RWPE2 (cell line): Measurements from ENCODE around the gene VANGL2.

Experiments
- ATAC-seq: fragments of 200-7000 bp; cut with Tn5 transposase; 3 replicates; pipeline ENCODE4 v1.9.1; 2021; ENCODE audit warnings: low read depth
- DNase-seq: peaks from one replicate; pipeline ENCODE4 v3.0.0-alpha.2; 2020; ENCODE audit warnings: low spot score
- H3K27ac ChIP-seq: fragments of 450-650 bp; 2 replicates; pipeline ENCODE4 v1.5.1; 2017; ENCODE audit warnings: mild to moderate bottlenecking; ENCODE audit not compliant: poor library complexity, severe bottlenecking
- H3K27me3 ChIP-seq: fragments of 250-450 bp; sonication (Bioruptor Pico); 2 replicates; pipeline ENCODE4 v1.5.1; 2021; ENCODE audit warnings: mild to moderate bottlenecking, moderate library complexity; ENCODE audit not compliant: insufficient read depth, poor library complexity, severe bottlenecking
- H3K36me3 ChIP-seq: fragments of 250-450 bp; sonication (Bioruptor Pico); 2 replicates; pipeline ENCODE4 v1.5.1; 2020; ENCODE audit warnings: low read depth, mild to moderate bottlenecking, moderate library complexity
- H3K4me1 ChIP-seq: fragments of 250-450 bp; sonication (Bioruptor Pico); 2 replicates; pipeline ENCODE4 v1.5.1; 2021; ENCODE audit warnings: mild to moderate bottlenecking, moderate library complexity; ENCODE audit not compliant: insufficient read depth, poor library complexity, severe bottlenecking
- H3K4me3 ChIP-seq: fragments of 250-450 bp; sonication (Bioruptor Pico); 2 replicates; pipeline ENCODE4 v1.5.1; 2021; ENCODE audit warnings: mild to moderate bottlenecking, moderate library complexity; ENCODE audit not compliant: severe bottlenecking
- H3K9me3 ChIP-seq: fragments of 250-450 bp; sonication (Bioruptor Pico); 2 replicates; pipeline ENCODE4 v1.5.1; 2021; ENCODE audit warnings: mild to moderate bottlenecking, moderate library complexity; ENCODE audit not compliant: severe bottlenecking
- TF ChIP-seq, protein P1 (sequence below): fragments of 450-650 bp; IDR thresholded peaks from one replicate; pipeline ENCODE4 v1.5.1; 2017; ENCODE audit warnings: mild to moderate bottlenecking, moderate library complexity; ENCODE audit not compliant: poor library complexity, severe bottlenecking

Gene VANGL2

GRCh38 chr1:160454371-160455152 lies 54.2 kb downstream of the VANGL2 start:
- DNase-seq, result no peak
- no peak for ATAC-seq
- H3K4me3 ChIP-seq, result no peak overlapping the region
- TF ChIP-seq, protein P1, sequence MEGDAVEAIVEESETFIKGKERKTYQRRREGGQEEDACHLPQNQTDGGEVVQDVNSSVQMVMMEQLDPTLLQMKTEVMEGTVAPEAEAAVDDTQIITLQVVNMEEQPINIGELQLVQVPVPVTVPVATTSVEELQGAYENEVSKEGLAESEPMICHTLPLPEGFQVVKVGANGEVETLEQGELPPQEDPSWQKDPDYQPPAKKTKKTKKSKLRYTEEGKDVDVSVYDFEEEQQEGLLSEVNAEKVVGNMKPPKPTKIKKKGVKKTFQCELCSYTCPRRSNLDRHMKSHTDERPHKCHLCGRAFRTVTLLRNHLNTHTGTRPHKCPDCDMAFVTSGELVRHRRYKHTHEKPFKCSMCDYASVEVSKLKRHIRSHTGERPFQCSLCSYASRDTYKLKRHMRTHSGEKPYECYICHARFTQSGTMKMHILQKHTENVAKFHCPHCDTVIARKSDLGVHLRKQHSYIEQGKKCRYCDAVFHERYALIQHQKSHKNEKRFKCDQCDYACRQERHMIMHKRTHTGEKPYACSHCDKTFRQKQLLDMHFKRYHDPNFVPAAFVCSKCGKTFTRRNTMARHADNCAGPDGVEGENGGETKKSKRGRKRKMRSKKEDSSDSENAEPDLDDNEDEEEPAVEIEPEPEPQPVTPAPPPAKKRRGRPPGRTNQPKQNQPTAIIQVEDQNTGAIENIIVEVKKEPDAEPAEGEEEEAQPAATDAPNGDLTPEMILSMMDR, result no peak
- no peak overlapping the region for H3K27ac ChIP-seq
- H3K9me3 ChIP-seq, result no peaks in the 10 kb centered on the region
- no peaks in the 10 kb centered on the region for H3K4me1 ChIP-seq
- H3K36me3 ChIP-seq, result no peaks in the 10 kb centered on the region
- no peaks in the 10 kb centered on the region for H3K27me3 ChIP-seq

DNA sequence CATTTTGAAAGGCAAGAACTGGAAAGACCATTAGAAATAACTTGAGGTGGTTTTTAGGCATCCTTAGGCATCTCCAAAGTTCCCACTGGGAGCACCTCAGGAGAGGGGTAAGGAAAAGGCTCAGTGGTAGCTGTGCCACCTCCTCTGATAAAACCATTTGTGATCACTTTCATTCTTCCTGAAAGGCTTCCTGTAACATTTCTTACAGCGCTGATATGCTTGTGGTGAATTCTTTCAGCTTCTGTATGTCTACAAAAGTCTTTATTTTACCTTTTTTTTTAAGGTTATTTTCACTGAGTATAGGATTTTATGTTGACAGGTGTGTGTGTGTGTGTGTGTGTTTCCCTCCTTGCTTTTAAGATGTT lies 54.8 kb downstream of the VANGL2 start:
- no peak overlapping the region for H3K27ac ChIP-seq
- TF ChIP-seq, protein P1, result no peak
- ATAC-seq, result no peak

DNA sequence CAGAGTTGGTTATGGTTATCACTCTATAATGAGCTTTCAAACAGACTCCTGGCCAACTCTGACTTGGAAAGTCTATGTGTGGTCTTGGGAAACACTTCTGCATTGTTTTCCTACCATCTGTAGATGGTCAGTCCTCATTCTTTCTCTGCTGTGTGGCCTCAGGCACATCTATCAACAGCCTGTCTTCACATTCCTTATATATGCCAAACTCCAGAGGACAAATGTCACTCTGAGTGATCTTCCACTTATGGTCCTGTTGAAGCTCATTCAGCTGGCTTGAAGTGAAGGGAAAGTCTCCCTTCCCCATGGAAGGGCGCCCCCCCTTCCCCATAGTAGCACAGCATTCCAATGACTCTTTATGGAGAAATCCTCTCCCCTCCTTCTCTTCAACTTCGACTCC lies 58.7 kb downstream of the VANGL2 start:
- no peak overlapping the region for H3K4me3 ChIP-seq
- H3K4me1 ChIP-seq, result peaks cover 3% of the 10 kb centered on the region
- TF ChIP-seq, protein P1, result no peak
- H3K36me3 ChIP-seq, result no peaks in the 10 kb centered on the region
- ATAC-seq, result no peak
- H3K27ac ChIP-seq, result no peak overlapping the region
- no peaks in the 10 kb centered on the region for H3K9me3 ChIP-seq
- H3K27me3 ChIP-seq, result no peaks in the 10 kb centered on the region
- DNase-seq, result no peak

More for the DNA sequence above, 54.8 kb downstream of the VANGL2 start:
- H3K36me3 ChIP-seq, result no peaks in the 10 kb centered on the region
- no peak overlapping the region for H3K4me3 ChIP-seq
- DNase-seq, result no peak
- no peaks in the 10 kb centered on the region for H3K9me3 ChIP-seq
- no peaks in the 10 kb centered on the region for H3K4me1 ChIP-seq
- H3K27me3 ChIP-seq, result no peaks in the 10 kb centered on the region

DNA sequence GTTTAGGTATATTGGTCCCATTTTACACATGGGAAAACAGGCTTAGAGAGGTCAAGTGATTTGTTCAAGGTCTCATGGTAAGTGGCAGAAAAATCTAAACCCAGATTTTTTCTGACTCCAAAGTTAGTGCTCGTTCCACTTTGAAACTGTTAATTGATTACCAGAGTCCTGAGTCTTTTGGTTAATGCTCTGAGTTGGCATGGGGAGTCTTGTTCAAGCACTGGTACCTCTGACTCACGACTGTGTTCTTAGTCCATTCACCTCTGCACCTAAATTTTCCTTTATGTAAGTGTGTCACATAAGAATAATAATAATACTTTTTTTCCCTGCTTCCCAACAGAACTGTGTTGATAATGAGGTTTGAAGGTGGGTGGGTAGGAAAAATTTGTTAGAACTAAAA lies 59.3 kb downstream of the VANGL2 start:
- H3K9me3 ChIP-seq, result no peaks in the 10 kb centered on the region
- TF ChIP-seq, protein P1, result no peak
- H3K27me3 ChIP-seq, result no peaks in the 10 kb centered on the region
- H3K27ac ChIP-seq, result no peak overlapping the region
- ATAC-seq (no peak), DNase-seq (no peak)
- peaks cover 3% of the 10 kb centered on the region for H3K4me1 ChIP-seq
- H3K36me3 ChIP-seq, result no peaks in the 10 kb centered on the region
- H3K4me3 ChIP-seq, result no peak overlapping the region

DNA sequence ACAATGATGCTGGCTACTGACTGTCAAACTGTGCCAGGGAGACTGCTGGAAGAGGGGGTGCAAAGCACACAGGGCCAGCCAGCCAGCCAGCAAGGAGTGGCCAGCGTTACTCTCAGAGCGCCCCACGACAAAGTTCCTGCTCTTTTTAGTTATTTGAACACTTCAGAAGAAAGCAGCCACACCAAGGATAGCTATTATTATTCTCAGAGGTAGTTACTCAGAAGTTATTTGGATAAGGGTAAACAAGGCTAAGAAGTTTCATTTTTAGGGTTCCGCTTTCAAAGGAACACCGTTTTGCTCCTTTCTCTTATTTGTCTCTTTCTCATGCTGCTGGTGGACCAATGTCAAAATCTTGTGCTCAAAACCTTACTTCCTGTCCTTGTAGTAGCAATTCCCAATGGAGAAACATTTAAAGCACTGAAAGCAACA lies 59.9 kb downstream of the VANGL2 start:
- no peaks in the 10 kb centered on the region for H3K36me3 ChIP-seq
- DNase-seq (no peak), ATAC-seq (no peak)
- H3K4me3 ChIP-seq, result no peak overlapping the region
- H3K4me1 ChIP-seq, result peaks cover 3% of the 10 kb centered on the region
- no peak overlapping the region for H3K27ac ChIP-seq
- TF ChIP-seq, protein P1, result no peak
- no peaks in the 10 kb centered on the region for H3K27me3 ChIP-seq
- no peaks in the 10 kb centered on the region for H3K9me3 ChIP-seq
